Left ventricle myocardium inferior (tissue), 1 donor: Measurements from ENCODE around the gene GRIK1. TPM values are rescaled to one million over a fixed set of nuclear protein-coding genes. Genes with fewer than 3 reads are reported as not detected.

Experiments used
- DNase-seq: peaks from one replicate; pipeline ENCODE4 v3.0.0-alpha.2; 2020
- H3K27ac ChIP-seq: fragments of 200-600 bp; replicated peaks from 2 replicates; pipeline ENCODE4 v1.8.0; 2021
- H3K27me3 ChIP-seq: fragments of 200-600 bp; 2 replicates; pipeline ENCODE4 v1.8.0; 2021; ENCODE audit warnings: low read depth
- H3K36me3 ChIP-seq: fragments of 200-600 bp; 2 replicates; pipeline ENCODE4 v1.8.0; 2021
- H3K4me1 ChIP-seq: fragments of 200-600 bp; 2 replicates; pipeline ENCODE4 v1.8.0; 2021
- H3K4me3 ChIP-seq: fragments of 200-600 bp; 2 replicates; pipeline ENCODE4 v1.8.0; 2021; ENCODE audit warnings: mild to moderate bottlenecking, moderate library complexity
- H3K9me3 ChIP-seq: fragments of 200-600 bp; replicated peaks from 2 replicates; pipeline ENCODE4 v1.8.0; 2021
- CTCF ChIP-seq: fragments of 200-600 bp; IDR thresholded peaks from 2 replicates; pipeline ENCODE4 v1.8.0; 2021; ENCODE audit warnings: antibody characterized with exemption, mild to moderate bottlenecking, borderline replicate concordance
- intact Hi-C: fragments of 100-400 bp; cut with micrococcal nuclease; formaldehyde crosslinking; loops from one replicate; pipeline ENCODE4 v1.11.0; 2022
- total RNA-seq: library from RNA; stranded (reverse); fragmentation: NEBNext Ultra II Directional; extraction: Animal tissue kit (Norgen Biotek cat#: 25700); gene quantifications from one replicate; pipeline ENCODE4 v1.2.1, GENCODE V29; 2021
- donor health status: DM: no; HTN: yes; CAD: no; lungs with severe emphysema.

Gene GRIK1
- total RNA-seq, 1 donor from 2014 or later = not detected

GRCh38 chr21:29674343-29674742 is 265.5 kb downstream of the GRIK1 start:
- H3K4me1 ChIP-seq = no peaks in the 10 kb centered on the region
- TF ChIP-seq CTCF = no peak
- H3K36me3 ChIP-seq = no peaks in the 10 kb centered on the region
- H3K9me3 ChIP-seq = no peaks in the 10 kb centered on the region
- no peak overlapping the region for H3K4me3 ChIP-seq
- no peaks in the 10 kb centered on the region for H3K27me3 ChIP-seq
- DNase-seq = no peak
- intact Hi-C loops = no loop called here
- H3K27ac ChIP-seq = no peak overlapping the region

GRCh38 chr21:29673096-29673610 is 266.6 kb downstream of the GRIK1 start:
- intact Hi-C loops = no loop called here
- Histone ChIP-seq H3K27ac (no peak overlapping the region), H3K4me3 (no peak overlapping the region), H3K27me3 (no peaks in the 10 kb centered on the region), H3K36me3 (no peaks in the 10 kb centered on the region), H3K9me3 (no peaks in the 10 kb centered on the region), H3K4me1 (no peaks in the 10 kb centered on the region)
- DNase-seq = no peak
- no peak for TF ChIP-seq CTCF

- intact Hi-C loops = no loop called here
- no peaks in the 10 kb centered on the region for H3K4me1 ChIP-seq
- no peak for TF ChIP-seq CTCF
Observed at GRCh38 chr21:29671728-29672127, 268.1 kb downstream of the GRIK1 start.

GRCh38 chr21:29670228-29670627 is 269.6 kb downstream of the GRIK1 start:
- no peaks in the 10 kb centered on the region for H3K4me1 ChIP-seq
- no peaks in the 10 kb centered on the region for H3K27me3 ChIP-seq
- no peak overlapping the region for H3K4me3 ChIP-seq
- DNase-seq = no peak
- H3K9me3 ChIP-seq = no peaks in the 10 kb centered on the region
- TF ChIP-seq CTCF = no peak
- H3K36me3 ChIP-seq = no peaks in the 10 kb centered on the region
- intact Hi-C loops = no loop called here
- H3K27ac ChIP-seq = no peak overlapping the region

More at GRCh38 chr21:29671728-29672127, 268.1 kb downstream of the GRIK1 start:
- H3K9me3 ChIP-seq = no peaks in the 10 kb centered on the region
- no peak overlapping the region for H3K27ac ChIP-seq
- H3K4me3 ChIP-seq = no peak overlapping the region
- DNase-seq = no peak
- H3K36me3 ChIP-seq = no peaks in the 10 kb centered on the region
- H3K27me3 ChIP-seq = no peaks in the 10 kb centered on the region

GRCh38 chr21:29669416-29669815 is 270.4 kb downstream of the GRIK1 start:
- no peak for DNase-seq
- Histone ChIP-seq H3K4me1 (no peaks in the 10 kb centered on the region), H3K4me3 (no peak overlapping the region), H3K27ac (no peak overlapping the region), H3K9me3 (no peaks in the 10 kb centered on the region), H3K27me3 (no peaks in the 10 kb centered on the region), H3K36me3 (no peaks in the 10 kb centered on the region)
- intact Hi-C loops = no loop called here
- no peak for TF ChIP-seq CTCF
